Adrenal gland (tissue), 19 donors: ENCODE results near the gene FLRT1. TPM values are rescaled to one million over a fixed set of nuclear protein-coding genes. Genes with fewer than 3 reads are reported as not detected.
A peak's percentile ranks its signal among the peaks of the same experiment; 100 is the strongest.

Experiments used
- DNase-seq, 7 donors: peaks; one replicate each; pipeline ENCODE4 v3.0.0-alpha.2; 2019 to 2020
- H3K27ac ChIP-seq, 5 donors: fragments of 200-600 bp; sonication (generic) in 4 of 5; 1 replicate in 3 of 5; 2 replicates in 2 of 5; pipeline versions ENCODE4 v1.5.1 to v1.8.0; 2016 to 2020; ENCODE audit warnings: mild to moderate bottlenecking in 1 of 5
- H3K27me3 ChIP-seq: fragments of 200-600 bp; 2 replicates; pipeline ENCODE4 v1.8.0; 2021
- H3K36me3 ChIP-seq, 2 donors: fragments of 200-600 bp; replicated peaks in 1 of 2; 1 replicate in 1 of 2; 2 replicates in 1 of 2; pipeline versions ENCODE4 v1.5.1 to v1.8.0; 2018 to 2022
- H3K4me1 ChIP-seq, 2 donors: fragments of 200-600 bp; replicated peaks in 1 of 2; 1 replicate in 1 of 2; 2 replicates in 1 of 2; pipeline versions ENCODE4 v1.5.1 to v1.8.0; 2018 to 2021
- H3K4me3 ChIP-seq, 4 donors: fragments of 200-600 bp; sonication (generic) in 3 of 4; one replicate each; pipeline ENCODE4 v1.5.1; 2016 to 2018
- H3K9me3 ChIP-seq, 3 donors: fragments of 200-600 bp; sonication (generic) in 1 of 3; replicated peaks in 1 of 3; 1 replicate in 2 of 3; 2 replicates in 1 of 3; pipeline versions ENCODE4 v1.5.1 to v1.8.0; 2016 to 2021
- CTCF ChIP-seq, 6 experiments: fragments of 450-650 bp in 4 of 6; fragments of 200-600 bp in 2 of 6; sonication (generic) in 1 of 6; IDR thresholded peaks; 1 replicate in 5 of 6; 2 replicates in 1 of 6; pipeline versions ENCODE4 v1.5.1 to v1.8.0; 2016 to 2021; ENCODE audit warnings: antibody characterized with exemption in 6 of 6, mild to moderate bottlenecking in 2 of 6, moderate library complexity in 1 of 6
- POLR2A ChIP-seq, 2 donors: fragments of 450-650 bp; IDR thresholded peaks; one replicate each; pipeline ENCODE4 v1.6.1; 2017; ENCODE audit warnings: antibody characterized with exemption in 2 of 2, mild to moderate bottlenecking in 2 of 2, moderate library complexity in 1 of 2
- WGBS, 4 donors: extraction: QIAGEN DNeasy Blood & Tissue Kit in 2 of 4; methylation state at CpG; one replicate each; pipeline versions ENCODE4 v1.1.5 to v1.1.7; 2013 to 2017; 5-methylcytosine and 5-hydroxymethylcytosine counted together
- intact Hi-C, 2 donors: fragments of 100-400 bp; cut with DNase I; formaldehyde crosslinking; loops; one replicate each; pipeline versions ENCODE4 v1.14.1 to v1.15.0; 2022 to 2023
- long read RNA-seq, 10 donors: library from polyadenylated mRNA in 3 of 10; unstranded in 2 of 10; stranded (forward) in 1 of 10; transcript quantifications; one replicate each; pipeline ENCODE4 v2.0.0 and lab custom pipeline, GENCODE V29; 2021 to 2026
- polyA plus RNA-seq, 3 donors: library from polyadenylated mRNA; stranded (reverse); fragments of 200-250 nt in 2 of 3; fragments of 350-450 nt in 1 of 3; fragmentation: Illumina TruSeq in 1 of 3; extraction: RNeasy Lipid Tissue Mini Kit (QIAGEN cat#74804) in 1 of 3; gene quantifications; one replicate each; pipeline ENCODE4 v1.2.3, GENCODE V29; 2013 to 2014
- total RNA-seq, 9 donors: library from RNA; depleted of rRNA in 4 of 9; stranded (reverse); fragments of >200 nt in 4 of 9; fragments of 120-200 nt in 1 of 9; fragmentation: NEBNext Ultra II Directional in 1 of 9; extraction: Animal tissue kit (Norgen Biotek cat#: 25700) in 1 of 9; gene quantifications; one replicate each; pipeline versions ENCODE4 v1.1.0 to v1.2.4, GENCODE V29; 2013 to 2023
- donor health status: healthy with polysubstance abuse.
- donor health status: Bipolar disorder and iron deficiency.
- donor health status: DM: yes; HTN: yes; CAD: no.
- donor health status: DM: no; HTN: no; CAD: no.
- donor health status: DM: no; HTN: no; CAD: no.
- donor health status: DM: yes; HTN: yes; CAD: no.

Gene FLRT1, protein sequence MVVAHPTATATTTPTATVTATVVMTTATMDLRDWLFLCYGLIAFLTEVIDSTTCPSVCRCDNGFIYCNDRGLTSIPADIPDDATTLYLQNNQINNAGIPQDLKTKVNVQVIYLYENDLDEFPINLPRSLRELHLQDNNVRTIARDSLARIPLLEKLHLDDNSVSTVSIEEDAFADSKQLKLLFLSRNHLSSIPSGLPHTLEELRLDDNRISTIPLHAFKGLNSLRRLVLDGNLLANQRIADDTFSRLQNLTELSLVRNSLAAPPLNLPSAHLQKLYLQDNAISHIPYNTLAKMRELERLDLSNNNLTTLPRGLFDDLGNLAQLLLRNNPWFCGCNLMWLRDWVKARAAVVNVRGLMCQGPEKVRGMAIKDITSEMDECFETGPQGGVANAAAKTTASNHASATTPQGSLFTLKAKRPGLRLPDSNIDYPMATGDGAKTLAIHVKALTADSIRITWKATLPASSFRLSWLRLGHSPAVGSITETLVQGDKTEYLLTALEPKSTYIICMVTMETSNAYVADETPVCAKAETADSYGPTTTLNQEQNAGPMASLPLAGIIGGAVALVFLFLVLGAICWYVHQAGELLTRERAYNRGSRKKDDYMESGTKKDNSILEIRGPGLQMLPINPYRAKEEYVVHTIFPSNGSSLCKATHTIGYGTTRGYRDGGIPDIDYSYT
- total RNA-seq (10 to 100 TPM in 1 of 9 donors, 1 to 10 TPM in 2, under 1 TPM in 2, not detected in 4; 0.33 to 11.1 (median 4.0) TPM), polyA plus RNA-seq (1 to 10 TPM in 2 of 3 donors, under 1 TPM in 1; 0.54 to 5.0 (median 2.4) TPM)
- long read RNA-seq, donor 1 = 0 reads
- long read RNA-seq, donor 2 = 0 reads
- long read RNA-seq, donor 3 = 0 reads
- long read RNA-seq, donor 4 = 0 reads
- long read RNA-seq, donor 5 = 0 reads
- long read RNA-seq, donor 6, partial matches to known transcripts = 0 of 3 reads
- long read RNA-seq, donor 6, other reads (novel, unspliced or antisense) = 3 of 3 reads
- long read RNA-seq, donor 7 = 0 reads
- long read RNA-seq, donor 8 = 0 reads
- long read RNA-seq, donor 9 = 0 reads
- long read RNA-seq, donor 10 = 0 reads

DNA sequence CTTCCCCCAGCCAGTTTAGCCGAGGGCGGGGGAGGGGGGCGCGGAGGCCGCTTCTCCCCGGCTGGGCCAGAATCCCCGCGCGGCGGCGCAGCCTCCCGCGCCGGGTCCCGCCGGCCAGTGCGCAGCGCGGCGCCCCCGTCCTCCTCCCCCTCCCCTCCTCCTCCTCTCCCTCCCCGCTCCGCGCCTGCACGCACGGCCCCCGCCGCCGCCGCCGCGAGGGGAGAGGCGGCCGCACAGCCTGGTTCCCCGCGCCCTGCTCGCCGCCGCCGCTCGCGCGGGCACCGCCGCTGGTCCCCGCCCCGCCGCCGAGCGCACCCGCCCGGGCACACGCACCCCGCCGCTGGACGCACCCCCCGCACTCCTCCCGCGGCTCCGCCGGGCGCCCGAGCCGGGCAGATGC lies at the start of gene FLRT1:
TSS of gene FLRT1 (plus strand) at position 356 of the 400 bp plus-strand sequence. CDS start 80,337 bp downstream, outside the sequence.
- no peaks in the 10 kb centered on the region for H3K9me3 ChIP-seq
- H3K4me1 ChIP-seq = peaks cover 8 to 10% of the 10 kb centered on the region in 2 donors
- peak within 1 kb of the TSS in 2 of 4 donors; percentile 28 to 57 for H3K4me3 ChIP-seq
- intact Hi-C loops = no loop called here
- no peak for DNase-seq
- TF ChIP-seq POLR2A (IDR thresholded peaks at IDR 0.05) = no peak
- TF ChIP-seq CTCF (IDR thresholded peaks at IDR 0.05) = no peak
- H3K27ac ChIP-seq = peak within 1 kb of the TSS in 1 of 5 donors; percentile 71
- H3K27me3 ChIP-seq = peaks cover 13% of the 10 kb centered on the region
- WGBS, 4 donors = 1% methylated on average over 46 of the region's 64 CpGs; no CpG with 5 or more reads in 3 of the 4 donors
- H3K36me3 ChIP-seq = no peaks in the 10 kb centered on the region

DNA sequence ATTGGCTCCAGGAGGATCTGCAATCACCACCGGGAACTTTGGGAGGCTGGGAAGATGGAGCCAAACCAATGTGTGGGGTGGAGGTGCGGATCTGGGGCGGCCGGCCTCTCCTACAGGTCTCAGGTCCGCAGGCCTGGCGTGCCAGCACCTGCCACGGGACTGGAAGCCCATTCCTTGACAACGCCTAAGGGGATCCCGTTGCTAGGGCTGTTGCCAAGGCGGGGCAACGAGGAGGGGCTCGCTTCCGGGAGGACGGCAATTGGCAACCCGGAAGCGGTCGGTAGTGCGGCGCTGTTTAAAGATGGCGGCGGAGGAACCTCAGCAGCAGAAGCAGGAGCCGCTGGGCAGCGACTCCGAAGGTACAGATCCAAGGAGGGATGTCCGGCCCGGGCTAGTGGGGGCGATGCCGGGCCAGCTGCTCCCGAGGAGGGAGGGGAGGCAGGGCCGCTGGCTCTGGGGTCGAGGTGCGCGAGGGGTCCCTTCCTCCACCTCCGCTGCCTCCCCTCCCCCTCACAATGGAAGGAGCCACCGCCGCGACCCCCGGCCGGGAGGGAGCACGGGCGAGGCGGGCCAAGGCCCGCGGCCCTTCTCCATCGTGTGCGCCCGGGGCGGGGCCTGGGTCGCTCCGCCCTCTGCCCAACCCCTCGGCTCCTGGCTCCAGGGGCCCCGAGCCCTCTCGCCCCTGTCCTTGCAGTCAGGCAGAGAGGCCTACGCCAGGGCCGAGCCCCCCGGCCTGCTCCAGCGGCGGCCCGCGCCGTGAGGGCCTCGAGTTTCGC lies 49.4 kb upstream of the FLRT1 start, which contains the start of gene OTUB1:
TSS of gene OTUB1 (plus strand) at position 283 of the 776 bp plus-strand sequence. CDS start at position 302, 19 bp downstream.
- peak; percentile 86 to 94 (median 89) for DNase-seq
- Histone ChIP-seq H3K9me3 (no peaks in the 10 kb centered on the region), H3K27ac (peak within 1 kb of the TSS; percentile 30 to 89 (median 66)), H3K4me3 (peak within 1 kb of the TSS; percentile 49 to 78 (median 69)), H3K4me1 (peaks cover 18 to 25% of the 10 kb centered on the region in 2 donors), H3K36me3 (peaks cover 0 to 29% of the 10 kb centered on the region in 2 donors), H3K27me3 (no peaks in the 10 kb centered on the region)
- intact Hi-C loops = no loop called here
- WGBS, 4 donors = 0 to 1% (median 0%) methylated on average over 15 to 60 of the region's 63 CpGs
- TF ChIP-seq CTCF (IDR thresholded peaks at IDR 0.05) = no peak
- TF ChIP-seq POLR2A (IDR thresholded peaks at IDR 0.05) = peak; percentile 48 to 66

DNA sequence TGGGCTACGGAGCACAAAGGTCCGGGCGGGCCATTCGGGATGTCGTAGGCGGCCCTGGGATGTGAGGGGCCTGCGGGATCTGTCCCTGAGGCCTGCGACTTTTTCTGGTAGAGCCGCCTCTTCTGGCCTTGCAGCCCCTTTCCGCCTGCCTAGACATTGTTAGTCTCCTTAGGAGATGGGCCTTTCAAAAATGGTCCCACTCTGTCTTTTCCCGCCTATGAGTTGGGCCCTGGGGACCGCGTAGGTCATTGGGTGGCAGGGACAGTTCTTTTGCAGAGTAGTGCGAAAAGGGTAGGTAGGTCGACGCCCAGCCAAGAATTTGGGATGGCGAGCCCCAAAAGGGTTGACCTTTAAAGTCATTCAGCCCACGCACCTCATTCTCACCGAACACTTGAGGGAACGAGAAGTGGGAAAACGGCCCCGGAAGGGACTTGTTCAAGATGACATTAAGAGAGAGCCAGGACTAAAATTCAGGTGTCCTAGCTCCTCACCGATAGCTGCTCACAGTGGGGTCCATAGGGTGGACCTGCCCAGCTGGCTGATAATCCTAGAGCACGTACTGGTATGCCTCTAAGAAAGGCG lies 48.7 kb upstream of the FLRT1 start:
- no peaks in the 10 kb centered on the region for H3K27me3 ChIP-seq
- H3K4me3 ChIP-seq = peak overlapping the region; percentile 49 to 78 (median 69)
- DNase-seq = no peak
- H3K9me3 ChIP-seq = no peaks in the 10 kb centered on the region
- peaks cover 18 to 22% of the 10 kb centered on the region in 2 donors for H3K4me1 ChIP-seq
- intact Hi-C loops = no loop called here
- peak overlapping the region in 3 of 5 donors; percentile 66 to 89 (median 74) for H3K27ac ChIP-seq
- TF ChIP-seq CTCF (IDR thresholded peaks at IDR 0.05) = no peak
- TF ChIP-seq POLR2A (IDR thresholded peaks at IDR 0.05) = no peak
- 26 to 55% (median 36%) methylated on average over 12 to 25 of the region's 25 CpGs for WGBS, 4 donors
- peaks cover 0 to 35% of the 10 kb centered on the region in 2 donors for H3K36me3 ChIP-seq
